Esophagus muscularis mucosa (tissue), 3 donors: ENCODE results near the gene SLC6A11.

ENCODE experiments used
- EP300 ChIP-seq: sonication (generic); formaldehyde crosslinking; IDR thresholded peaks from one replicate; pipeline ENCODE4 v1.6.1; 2017; ENCODE audit warnings: antibody characterized with exemption
- TF ChIP-seq, protein P1 (sequence below), 3 experiments: fragments of 200-600 bp in 2 of 3; fragments of 450-650 bp in 1 of 3; sonication (generic) in 2 of 3; IDR thresholded peaks; one replicate each; pipeline ENCODE4 v1.5.1; 2017 to 2019; ENCODE audit warnings: antibody characterized with exemption in 3 of 3, mild to moderate bottlenecking in 2 of 3, moderate library complexity in 1 of 3

DNA sequence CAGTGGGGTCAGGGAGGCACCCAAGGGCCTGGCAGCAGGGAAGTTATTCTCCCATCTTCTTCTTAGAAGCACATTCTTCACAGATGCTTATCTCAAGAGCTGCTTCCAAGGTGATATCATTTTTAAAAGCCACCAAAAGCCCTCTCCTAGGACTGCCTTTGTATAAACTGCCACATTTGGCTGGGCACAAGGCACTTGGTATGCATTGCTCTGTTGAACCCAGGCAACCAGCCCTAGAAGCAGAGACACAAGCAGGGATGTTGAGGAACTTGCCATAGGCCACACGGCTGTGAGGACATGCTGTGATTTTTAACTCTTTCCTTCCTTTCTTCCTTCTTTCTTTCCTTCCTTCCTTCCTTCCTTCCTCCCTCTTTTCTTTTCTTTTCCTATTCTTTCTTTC is 169.2 kb downstream of the SLC6A11 start:
- no peak for TF ChIP-seq EP300
- TF ChIP-seq, protein P1, sequence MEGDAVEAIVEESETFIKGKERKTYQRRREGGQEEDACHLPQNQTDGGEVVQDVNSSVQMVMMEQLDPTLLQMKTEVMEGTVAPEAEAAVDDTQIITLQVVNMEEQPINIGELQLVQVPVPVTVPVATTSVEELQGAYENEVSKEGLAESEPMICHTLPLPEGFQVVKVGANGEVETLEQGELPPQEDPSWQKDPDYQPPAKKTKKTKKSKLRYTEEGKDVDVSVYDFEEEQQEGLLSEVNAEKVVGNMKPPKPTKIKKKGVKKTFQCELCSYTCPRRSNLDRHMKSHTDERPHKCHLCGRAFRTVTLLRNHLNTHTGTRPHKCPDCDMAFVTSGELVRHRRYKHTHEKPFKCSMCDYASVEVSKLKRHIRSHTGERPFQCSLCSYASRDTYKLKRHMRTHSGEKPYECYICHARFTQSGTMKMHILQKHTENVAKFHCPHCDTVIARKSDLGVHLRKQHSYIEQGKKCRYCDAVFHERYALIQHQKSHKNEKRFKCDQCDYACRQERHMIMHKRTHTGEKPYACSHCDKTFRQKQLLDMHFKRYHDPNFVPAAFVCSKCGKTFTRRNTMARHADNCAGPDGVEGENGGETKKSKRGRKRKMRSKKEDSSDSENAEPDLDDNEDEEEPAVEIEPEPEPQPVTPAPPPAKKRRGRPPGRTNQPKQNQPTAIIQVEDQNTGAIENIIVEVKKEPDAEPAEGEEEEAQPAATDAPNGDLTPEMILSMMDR (IDR thresholded peaks at IDR 0.05) = no peak
